A204.1 (cell line): Measurements from ENCODE around the gene CYGB.
"Not testable (repeated sequence)": the region's sequence is repeated elsewhere in the genome, so short reads cannot be mapped to it uniquely, and the experiment has no call there.

Source experiments
- FAIRE-seq: peaks from 2 replicates; lab custom pipeline; 2012; peaks lifted over from hg19 to GRCh38; lab: Jason Lieb, UNC

Gene CYGB

DNA sequence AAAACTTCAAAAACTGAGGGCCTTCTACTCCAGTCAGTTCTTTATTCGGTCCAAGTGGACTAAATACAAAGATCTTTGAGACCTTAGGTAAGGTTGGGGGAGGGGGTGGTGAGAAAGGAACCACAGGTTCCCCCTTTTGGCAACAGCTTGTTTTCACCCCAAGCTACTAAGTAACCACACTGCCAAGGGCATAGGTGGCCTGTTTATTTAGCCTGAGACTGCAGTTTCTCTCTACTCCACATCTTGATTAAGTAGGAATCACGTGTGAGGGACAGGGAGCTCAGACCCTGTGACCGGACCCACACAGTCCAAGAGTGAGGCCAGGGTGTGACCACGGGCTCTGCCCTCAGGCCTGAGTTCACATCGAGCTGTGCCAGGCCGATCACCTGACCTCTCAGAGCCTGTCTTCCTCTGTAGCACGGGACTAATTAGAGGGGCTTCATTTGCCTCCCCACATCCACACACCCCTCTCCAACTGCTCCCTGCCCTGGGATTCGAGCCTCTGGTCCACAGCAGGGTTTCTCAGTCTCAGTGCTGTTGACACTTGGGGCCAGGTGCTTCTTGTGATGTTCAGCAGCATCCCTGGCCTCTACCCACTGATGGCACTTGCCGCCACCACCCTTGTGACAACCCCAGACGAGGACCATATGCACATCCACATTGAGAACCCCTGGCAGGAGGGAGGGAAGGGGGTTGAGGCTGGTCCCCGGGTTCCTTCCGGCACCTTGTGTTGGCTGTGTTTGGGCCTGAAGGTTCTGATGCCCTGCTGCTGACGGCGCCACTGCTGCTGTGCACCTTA is 30.3 kb upstream of the CYGB start:
- no peak for FAIRE-seq

- FAIRE-seq = no peak
Measured at GRCh38 chr17:76566988-76567431, 29.5 kb upstream of the CYGB start.

DNA sequence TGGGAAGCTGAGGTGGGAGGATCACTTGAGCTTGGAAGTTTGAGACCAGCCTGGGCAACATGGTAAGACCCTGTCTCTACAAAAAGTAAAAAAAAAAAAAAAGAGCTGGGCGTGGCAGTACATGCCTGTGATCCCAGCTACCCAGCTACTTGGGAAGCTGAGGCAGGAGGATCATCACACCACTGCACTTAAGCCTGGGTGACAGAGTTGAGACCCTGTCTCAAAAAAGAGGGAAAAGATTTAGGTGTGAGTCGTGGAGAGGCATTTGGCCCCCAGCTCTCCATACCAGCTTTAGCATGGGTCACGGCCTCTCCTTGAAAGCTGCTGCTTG is 29.1 kb upstream of the CYGB start:
- no peak for FAIRE-seq

DNA sequence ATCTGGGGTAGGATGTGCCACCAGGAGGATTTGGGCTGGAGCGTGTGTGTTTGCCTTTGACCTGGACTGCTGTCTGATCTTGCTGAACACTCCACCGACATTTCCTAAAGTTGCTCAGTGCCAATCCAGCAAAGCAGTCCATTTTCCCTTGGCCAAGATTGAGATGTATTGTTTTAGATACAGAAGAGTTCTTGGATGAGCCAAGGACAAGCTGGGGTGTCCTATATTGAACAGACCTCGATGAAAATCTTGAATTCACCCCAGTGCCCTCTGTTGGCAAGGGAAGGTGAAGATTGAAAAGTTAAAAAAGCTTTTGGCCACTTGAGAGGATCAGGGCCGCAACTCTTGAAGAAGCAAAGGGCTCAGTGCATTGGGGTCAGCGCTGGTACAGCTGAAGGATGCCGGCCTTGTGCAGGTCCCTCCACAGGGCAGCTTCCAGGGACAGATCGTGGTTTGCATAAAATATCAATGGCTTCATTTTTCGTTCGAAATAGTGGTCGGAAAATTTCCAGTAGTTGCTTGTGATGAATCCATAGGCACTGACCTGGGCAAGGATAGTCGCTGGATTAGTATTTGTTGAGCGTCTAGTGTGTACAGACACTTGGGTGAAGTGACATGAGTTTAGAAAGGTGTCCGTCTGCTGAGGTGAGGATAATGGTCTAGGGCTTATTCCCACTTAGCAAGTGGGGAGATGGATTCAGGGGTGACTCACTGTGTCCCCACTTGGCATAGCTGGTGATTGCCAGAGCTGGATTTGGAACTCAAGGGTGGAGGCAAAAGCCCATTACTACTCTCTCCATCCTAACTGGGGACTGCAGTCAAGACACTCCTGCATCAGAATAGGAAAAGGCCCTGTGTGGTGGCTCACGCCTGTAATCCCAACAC is 28.5 kb upstream of the CYGB start:
- no peak for FAIRE-seq

GRCh38 chr17:76564991-76565727 is 27.6 kb upstream of the CYGB start:
- FAIRE-seq = not testable (repeated sequence)

DNA sequence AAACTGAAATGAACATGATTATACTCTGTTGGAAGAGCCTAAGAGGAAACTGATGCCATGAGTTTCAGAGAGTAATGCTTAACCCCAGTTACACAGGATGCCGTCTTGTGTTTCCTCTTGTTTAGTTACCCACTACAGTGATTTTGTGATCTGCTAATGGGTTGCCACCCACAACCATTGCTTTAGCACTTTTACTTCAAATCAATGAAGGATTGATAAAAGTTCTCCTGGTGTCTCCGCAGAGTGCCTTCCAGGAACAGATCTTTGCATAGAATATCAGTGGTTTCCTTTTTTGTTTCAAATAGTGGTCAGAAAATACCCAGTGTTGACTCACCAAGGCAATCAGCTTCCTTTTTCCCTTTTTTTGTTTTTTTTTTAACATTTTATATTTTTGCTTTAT is 25.9 kb upstream of the CYGB start:
- not testable (repeated sequence) for FAIRE-seq

GRCh38 chr17:76562734-76563148 is 25.2 kb upstream of the CYGB start:
- no peak for FAIRE-seq

- FAIRE-seq = no peak
Measured at GRCh38 chr17:76561799-76562268, 24.3 kb upstream of the CYGB start.

DNA sequence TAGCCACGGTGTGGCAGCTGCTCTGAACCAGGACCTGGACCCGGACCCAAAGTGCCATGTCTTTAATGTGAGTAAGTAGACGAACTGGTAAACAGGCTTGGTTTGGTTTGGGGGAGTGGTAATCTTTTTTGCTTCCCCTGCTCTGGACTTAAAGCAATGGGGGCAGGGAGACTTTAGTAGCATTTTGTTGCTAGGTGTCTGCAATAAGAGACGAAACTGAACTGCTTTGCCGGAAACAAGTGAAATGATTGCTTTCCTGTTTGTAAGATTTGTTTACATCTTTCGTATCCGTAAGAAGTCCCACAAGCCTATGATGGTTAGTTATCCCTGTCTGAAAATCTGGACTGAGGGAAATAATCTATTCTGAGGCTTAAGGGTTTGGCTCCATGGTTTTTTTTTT is 23.8 kb upstream of the CYGB start:
- no peak for FAIRE-seq

- FAIRE-seq = no peak
Measured at GRCh38 chr17:76560877-76561221, 23.3 kb upstream of the CYGB start.

DNA sequence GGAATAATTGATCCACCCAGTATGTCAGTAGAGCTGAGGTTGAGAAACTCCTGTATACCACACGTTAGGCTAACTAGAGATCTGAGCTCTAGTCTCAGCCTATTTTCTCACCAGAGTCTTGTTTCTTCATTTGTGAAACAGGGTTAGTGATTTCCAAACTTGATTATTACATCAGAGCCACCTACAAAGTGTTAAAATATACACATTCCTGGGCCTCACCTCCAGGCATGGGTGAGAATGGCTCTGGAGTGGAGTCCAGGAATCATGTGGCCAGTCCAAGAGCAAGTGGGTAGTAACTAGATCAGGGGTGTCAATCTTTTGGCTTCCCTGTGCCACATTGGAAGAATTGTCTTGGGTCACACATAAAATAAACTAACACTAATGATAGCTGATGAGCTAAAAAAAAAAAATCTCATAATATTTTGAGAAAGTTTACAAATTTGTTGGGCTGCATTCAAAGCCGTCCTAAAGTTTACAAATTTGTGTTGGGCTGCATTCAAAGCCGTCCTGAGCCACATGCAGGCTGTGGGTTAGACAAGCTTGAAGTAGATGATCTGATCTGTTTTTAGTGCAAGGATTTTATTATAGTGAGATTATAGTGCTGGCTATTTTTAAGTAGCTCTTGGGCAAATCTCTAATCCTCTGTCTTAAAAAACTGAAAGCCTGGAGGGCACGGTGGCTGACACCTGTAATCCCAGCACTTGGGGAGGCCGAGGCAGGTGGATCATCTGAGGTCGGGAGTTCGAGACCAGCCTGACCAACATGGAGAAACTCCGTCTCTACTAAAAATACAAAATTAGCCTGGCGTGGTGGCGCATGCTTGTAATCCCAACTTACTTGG is 22.7 kb upstream of the CYGB start:
- no peak for FAIRE-seq

GRCh38 chr17:76559460-76559859 is 22.0 kb upstream of the CYGB start:
- not testable (repeated sequence) for FAIRE-seq

- no peak for FAIRE-seq
Measured at GRCh38 chr17:76558198-76559095, 20.9 kb upstream of the CYGB start.

DNA sequence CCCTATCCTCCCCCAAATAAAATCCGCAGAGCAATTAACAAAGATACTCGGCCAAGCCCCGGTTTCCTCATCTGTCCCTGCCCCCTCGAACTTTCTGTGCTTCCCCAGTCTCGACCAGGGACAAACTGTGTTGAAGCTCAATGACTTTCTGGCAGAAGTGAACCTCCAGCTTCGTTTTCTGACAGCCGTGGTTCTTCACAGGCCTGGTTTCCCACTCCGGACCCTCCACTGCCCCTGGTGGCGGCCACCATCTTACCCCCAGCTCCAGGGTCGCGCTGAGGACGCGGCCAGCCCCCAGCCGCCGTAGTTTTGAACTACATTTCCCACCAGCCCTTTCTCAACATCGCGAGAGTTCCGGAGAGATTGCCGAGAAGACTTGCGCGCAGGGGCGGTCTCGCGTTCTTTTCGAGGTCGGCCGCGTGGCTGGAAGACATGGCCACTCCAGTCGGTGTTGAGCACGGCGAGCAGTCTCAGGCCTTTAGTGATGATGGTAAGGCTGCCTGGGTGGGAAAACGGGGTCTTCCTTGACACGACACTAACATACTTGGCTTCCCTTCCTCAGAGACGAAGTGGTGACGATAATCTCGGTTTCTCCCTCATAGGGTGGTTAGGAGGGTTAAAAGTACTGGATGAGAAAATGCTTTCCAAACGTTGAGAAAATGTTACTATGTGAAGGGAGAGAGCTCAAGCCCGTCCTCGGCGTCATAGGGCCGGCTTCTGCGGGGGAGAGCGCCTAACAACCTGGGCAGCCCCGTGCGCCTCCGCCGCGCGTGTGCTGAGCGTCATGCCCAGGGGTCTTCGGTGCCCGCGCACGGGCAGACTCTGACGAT is 20.1 kb upstream of the CYGB start:
- peak; percentile 34 for FAIRE-seq

- FAIRE-seq = no peak
Measured at GRCh38 chr17:76556765-76557367, 19.4 kb upstream of the CYGB start.

DNA sequence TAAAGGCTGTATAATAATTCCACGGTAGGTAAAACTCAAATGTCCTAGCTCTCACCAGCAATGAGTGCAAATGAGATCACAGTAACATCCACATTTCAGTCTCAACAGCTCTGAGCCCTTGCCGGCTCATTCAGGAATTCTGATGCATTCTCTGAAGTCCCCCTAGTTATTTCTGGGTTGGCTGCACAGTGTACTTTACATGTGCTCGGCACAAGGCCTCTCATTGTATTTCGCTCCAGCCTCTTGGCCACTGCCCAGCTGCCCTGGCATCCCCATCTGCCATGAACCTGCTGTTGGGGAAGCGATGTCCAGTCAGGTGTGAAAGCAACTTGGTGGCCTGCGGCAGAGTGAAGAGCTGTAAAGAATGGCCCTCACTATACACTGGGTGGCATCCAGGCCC is 16.6 kb upstream of the CYGB start:
- FAIRE-seq = no peak

DNA sequence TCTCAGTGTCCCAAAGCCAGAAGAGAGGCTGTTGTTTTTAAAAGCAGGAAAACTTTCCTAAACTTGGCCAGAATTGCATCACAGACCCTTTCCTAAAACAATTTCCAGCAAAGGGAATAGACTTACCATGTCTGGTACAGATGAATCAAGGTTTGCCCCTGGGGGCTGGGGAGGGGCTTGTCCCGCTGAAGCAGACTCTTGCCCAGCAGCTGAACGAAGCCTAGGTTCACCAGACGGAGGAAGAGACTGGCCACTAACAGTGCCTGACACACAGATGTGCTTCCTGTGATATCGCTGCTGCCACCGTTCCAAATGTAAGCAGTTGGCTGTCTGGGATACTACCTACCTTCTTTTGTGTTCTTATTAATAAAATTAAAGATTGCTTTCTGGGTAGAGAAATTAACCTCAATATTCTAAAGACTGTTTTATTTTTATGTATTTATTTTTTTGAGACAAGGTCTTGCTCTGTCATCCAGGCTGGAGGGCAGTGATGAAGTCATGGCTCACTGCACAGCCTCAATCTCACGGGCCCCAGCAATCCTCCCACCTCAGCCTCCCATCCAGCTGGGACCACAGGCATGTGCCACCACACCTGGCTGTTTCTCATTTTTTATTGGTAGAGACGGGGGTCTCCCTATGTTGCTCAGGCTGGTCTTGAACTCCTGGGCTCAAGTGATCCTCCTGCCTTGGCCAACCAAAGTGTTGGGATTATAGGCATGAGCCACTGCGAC is 15.8 kb upstream of the CYGB start:
- FAIRE-seq = no peak

- no peak for FAIRE-seq
Measured at GRCh38 chr17:76551685-76552084, 14.2 kb upstream of the CYGB start.
